H7 (cell line): ENCODE results near the gene TMPRSS3. TPM values are rescaled to one million over a fixed set of nuclear protein-coding genes. Genes with fewer than 3 reads are reported as not detected.

Experiments used
- DNase-seq: peaks from one replicate; pipeline ENCODE4 v3.0.0; 2012
- H3K27me3 ChIP-seq: 2 replicates; pipeline ENCODE4 v1.6.0; 2011; ENCODE audit warnings: mild to moderate bottlenecking, low read length; ENCODE audit not compliant: control insufficient read depth, insufficient read depth
- H3K36me3 ChIP-seq: replicated peaks from 2 replicates; pipeline ENCODE4 v1.5.1; 2011; ENCODE audit warnings: low read length; ENCODE audit not compliant: control insufficient read depth, insufficient read depth
- H3K4me3 ChIP-seq: 2 replicates; pipeline ENCODE4 v1.5.1; 2011; ENCODE audit warnings: low read depth, mild to moderate bottlenecking, control low read depth, low read length, moderate library complexity; ENCODE audit not compliant: insufficient read depth
- total RNA-seq: library from RNA; depleted of rRNA; stranded (reverse); fragments of >200 nt; shearing (Covaris generic); gene quantifications from 2 replicates; pipeline ENCODE4 v1.2.3, GENCODE V29; 2014

Gene TMPRSS3
- total RNA-seq, 1 experiment from 2014 or later: not detected

- no peak for DNase-seq
- no peaks in the 10 kb centered on the region for H3K27me3 ChIP-seq
Measured at GRCh38 chr21:42343963-42344510, 51.8 kb downstream of the TMPRSS3 start.

DNA sequence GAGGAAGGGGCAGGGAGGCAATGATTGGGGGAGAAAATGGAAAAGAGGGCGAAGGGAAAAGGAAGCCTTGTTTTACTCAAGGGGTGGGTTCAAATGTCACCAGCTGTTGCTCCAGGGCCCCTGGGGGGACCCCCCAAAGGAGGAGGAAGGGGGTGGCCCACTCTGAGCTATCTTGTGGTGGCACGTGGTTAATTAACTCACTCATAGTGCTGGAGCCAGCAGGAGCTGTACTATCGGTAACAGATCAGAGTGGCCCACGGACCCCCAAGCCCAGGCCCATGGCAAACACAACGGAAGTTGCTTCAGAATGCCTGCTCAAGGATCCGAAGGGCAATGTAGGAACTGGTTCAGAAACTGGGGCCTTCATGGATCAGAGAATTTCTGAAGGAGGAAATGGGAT is 52.3 kb downstream of the TMPRSS3 start:
- DNase-seq: no peak
- no peaks in the 10 kb centered on the region for H3K36me3 ChIP-seq
- H3K4me3 ChIP-seq: no peak overlapping the region
- H3K27me3 ChIP-seq: no peaks in the 10 kb centered on the region

More at GRCh38 chr21:42343963-42344510, 51.8 kb downstream of the TMPRSS3 start:
- no peaks in the 10 kb centered on the region for H3K36me3 ChIP-seq
- H3K4me3 ChIP-seq: no peak overlapping the region

DNA sequence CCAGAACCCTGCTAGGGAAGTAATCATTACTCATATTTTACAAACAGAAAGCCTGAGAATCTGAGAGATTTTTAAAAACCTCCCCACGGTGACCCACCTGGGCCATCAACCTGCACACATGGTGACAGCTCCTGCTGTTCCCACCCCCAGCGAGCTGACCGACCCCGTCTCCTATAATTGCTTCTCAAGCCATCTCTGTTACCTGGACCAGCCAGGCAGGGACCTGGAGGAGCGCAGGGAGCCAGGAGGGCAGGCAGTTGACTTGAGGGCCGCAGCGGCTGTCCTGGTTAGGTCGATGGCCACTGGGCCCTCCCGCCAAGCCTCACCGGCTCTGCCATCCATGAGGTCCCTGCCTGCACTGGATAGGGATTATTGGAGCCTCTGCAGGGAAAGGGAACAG is 52.8 kb downstream of the TMPRSS3 start:
- H3K27me3 ChIP-seq: no peaks in the 10 kb centered on the region
- no peaks in the 10 kb centered on the region for H3K36me3 ChIP-seq
- no peak overlapping the region for H3K4me3 ChIP-seq
- DNase-seq: no peak

GRCh38 chr21:42341776-42342542 is 53.9 kb downstream of the TMPRSS3 start:
- H3K27me3 ChIP-seq: no peaks in the 10 kb centered on the region
- H3K4me3 ChIP-seq: no peak overlapping the region
- DNase-seq: no peak

DNA sequence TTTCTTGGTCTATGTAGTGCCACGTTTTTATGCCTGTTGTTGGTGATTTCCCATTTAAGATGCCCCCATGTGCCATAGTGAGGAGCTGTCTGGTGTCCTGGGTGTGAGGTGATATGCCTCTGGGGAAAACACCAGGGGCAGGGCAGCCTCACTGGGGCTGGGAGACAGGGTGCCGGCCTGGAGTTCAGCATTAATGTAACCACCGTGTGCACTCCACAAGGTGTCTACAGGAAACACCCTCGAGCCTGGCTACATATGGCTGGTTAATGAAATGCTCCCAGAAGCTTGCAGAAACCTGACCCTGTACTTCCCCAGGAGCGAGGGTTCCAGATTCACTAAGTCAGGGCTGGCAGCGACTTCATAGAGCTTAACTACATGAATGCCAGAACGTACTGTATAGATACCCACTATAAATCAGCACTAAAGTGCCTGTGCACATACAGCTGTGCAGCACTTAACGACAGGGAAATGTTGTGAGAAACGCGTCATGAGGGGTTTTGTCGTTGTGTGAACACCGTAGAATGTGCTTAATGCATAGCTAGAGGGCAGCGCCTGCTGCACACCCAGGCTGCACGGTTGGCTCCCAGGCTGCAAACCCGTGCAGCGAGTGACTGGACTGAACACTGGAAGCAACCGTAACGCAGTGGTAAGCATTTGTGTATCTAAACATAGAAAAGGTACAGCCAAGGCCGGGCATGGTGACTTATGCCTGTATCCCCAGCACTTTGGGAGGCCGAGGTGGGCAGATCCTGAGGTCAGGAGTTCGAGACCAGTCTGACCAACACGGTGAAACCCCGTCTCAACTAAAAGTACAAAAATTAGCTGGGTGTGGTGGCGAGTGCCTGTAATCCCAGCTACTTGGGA is 55.4 kb downstream of the TMPRSS3 start:
- no peak for DNase-seq
- H3K27me3 ChIP-seq: no peaks in the 10 kb centered on the region
- no peak overlapping the region for H3K4me3 ChIP-seq
- no peaks in the 10 kb centered on the region for H3K36me3 ChIP-seq

More at GRCh38 chr21:42341776-42342542, 53.9 kb downstream of the TMPRSS3 start:
- no peaks in the 10 kb centered on the region for H3K36me3 ChIP-seq

DNA sequence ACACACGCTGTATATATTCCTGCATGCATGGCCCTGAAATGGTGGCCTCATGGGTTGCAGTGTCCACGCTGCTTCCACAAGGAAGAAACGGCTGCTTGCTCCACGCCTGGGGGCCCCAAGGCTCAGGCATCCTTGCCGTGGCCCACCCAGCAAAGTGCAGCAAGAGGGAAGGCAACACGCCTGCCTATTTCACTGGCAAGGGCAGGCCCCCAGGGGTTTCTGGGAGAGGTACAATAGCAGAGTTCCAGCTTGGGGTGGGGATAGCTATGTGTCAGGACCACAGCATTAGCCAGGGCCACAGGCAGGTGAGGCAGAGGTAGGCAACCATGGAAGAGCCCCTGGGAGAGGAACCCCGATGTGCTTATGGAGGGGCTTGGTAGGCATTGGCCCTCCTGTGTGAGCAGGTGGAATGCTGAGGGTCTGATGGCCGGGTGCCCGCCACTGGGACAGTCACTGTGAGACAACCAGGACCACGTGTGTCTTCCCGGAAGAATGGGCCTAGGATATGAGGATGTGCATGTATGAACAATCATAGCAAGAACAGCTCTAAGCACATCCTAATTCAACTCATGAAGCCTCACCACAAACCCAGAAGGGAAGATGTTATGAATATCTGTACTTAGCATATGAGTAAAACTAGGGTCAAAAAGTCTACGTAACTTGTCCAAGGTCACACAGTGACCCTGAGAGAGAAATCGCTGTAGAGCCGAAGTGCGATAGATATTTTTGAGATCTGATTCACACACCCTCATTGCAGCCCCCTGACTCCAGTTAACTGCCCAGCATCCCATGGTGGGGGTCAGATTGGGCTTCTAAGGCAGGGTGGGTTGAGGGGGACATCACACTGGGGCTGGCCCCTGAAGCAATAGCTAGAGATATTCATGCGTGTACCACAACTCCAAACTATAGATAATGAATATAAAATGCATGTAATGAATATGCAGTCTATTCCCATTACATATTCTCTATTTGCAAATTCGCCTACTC is 56.8 kb downstream of the TMPRSS3 start:
- Histone ChIP-seq H3K27me3 (no peaks in the 10 kb centered on the region), H3K4me3 (no peak overlapping the region)
- no peak for DNase-seq

GRCh38 chr21:42337830-42338728 is 57.8 kb downstream of the TMPRSS3 start:
- Histone ChIP-seq H3K36me3 (no peaks in the 10 kb centered on the region), H3K27me3 (no peaks in the 10 kb centered on the region), H3K4me3 (no peak overlapping the region)
- peak; percentile 81 for DNase-seq

More for the DNA sequence above, 56.8 kb downstream of the TMPRSS3 start:
- H3K36me3 ChIP-seq: no peaks in the 10 kb centered on the region

DNA sequence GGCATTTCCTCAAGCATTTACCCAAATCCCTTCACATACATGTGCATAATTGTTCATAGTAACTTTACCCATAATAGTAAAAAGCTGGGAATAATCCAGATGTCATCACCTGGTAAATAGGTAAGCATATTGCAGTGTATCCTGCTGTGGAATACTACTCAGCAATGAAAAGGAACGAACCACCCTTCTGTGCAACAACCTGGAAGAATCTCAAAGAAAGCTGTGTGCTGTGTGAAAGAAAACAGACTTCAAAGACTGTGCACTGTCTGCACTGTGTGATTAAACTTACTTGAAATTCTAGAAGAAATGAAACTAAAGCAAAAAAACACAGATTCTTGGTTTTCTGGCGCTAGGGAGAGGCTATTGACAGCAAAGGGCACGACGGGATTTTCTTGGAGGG is 58.6 kb downstream of the TMPRSS3 start:
- no peaks in the 10 kb centered on the region for H3K36me3 ChIP-seq
- H3K27me3 ChIP-seq: no peaks in the 10 kb centered on the region
- DNase-seq: no peak
- no peak overlapping the region for H3K4me3 ChIP-seq

GRCh38 chr21:42336054-42336453 is 59.8 kb downstream of the TMPRSS3 start:
- no peaks in the 10 kb centered on the region for H3K27me3 ChIP-seq
- peak; percentile 83 for DNase-seq
- no peak overlapping the region for H3K4me3 ChIP-seq
- no peaks in the 10 kb centered on the region for H3K36me3 ChIP-seq

DNA sequence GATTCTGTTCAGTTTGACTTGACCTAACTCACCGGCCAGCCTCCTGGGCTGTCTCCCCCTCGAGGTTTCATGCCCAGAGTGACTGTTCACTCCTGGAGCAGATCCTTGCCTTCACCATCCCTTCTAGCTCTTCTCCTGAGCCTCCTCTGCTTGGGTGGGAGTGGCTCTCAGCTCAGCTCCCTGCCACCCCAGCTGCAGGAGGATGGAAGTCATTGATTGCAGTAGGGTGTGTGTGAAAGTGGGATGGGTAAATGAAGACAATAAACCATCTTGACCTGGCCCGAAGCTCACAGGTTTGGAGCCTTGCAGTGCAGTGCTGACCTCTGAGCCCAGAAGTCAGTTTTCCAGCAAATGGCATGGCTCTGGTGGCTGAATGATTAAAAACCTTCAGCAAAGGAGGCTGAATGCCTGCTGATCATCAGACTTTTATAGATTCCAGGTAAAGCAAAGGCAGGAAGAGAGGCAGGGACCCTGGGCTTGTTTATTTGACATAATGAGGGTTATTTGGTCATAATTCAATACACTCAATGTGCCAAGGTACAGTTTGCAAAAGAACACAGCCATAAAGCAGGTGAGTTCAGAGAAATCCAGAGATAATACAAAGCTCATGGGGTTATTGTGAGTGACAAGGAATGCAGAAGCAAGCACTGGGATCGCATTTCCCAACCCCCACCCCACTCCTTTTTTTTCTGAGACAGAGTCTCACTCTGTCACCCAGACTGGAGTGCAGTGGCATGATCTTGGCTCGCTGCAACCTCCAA is 63.1 kb downstream of the TMPRSS3 start:
- no peaks in the 10 kb centered on the region for H3K27me3 ChIP-seq
- no peak for DNase-seq
- no peaks in the 10 kb centered on the region for H3K36me3 ChIP-seq
- H3K4me3 ChIP-seq: no peak overlapping the region

GRCh38 chr21:42331660-42332059 is 64.2 kb downstream of the TMPRSS3 start:
- no peaks in the 10 kb centered on the region for H3K36me3 ChIP-seq
- H3K4me3 ChIP-seq: no peak overlapping the region
- no peaks in the 10 kb centered on the region for H3K27me3 ChIP-seq
- no peak for DNase-seq

GRCh38 chr21:42330380-42331371 is 65.2 kb downstream of the TMPRSS3 start:
- H3K4me3 ChIP-seq: no peak overlapping the region
- no peaks in the 10 kb centered on the region for H3K27me3 ChIP-seq
- no peak for DNase-seq
- no peaks in the 10 kb centered on the region for H3K36me3 ChIP-seq
